ENCODE measurements around the gene RAI14. TPM values are rescaled to one million over a fixed set of nuclear protein-coding genes. Genes with fewer than 3 reads are reported as not detected.
"Not testable (repeated sequence)": the region's sequence is repeated elsewhere in the genome, so short reads cannot be mapped to it uniquely, and the experiment has no call there.

RAI14 gene
- total RNA-seq, 4 donors from 2014 or later, result 26.9 to 40.4 (median 32.1) TPM

GRCh38 chr5:34722183-34722582 lies 66.1 kb downstream of the RAI14 start:
- no peak overlapping the region for H3K4me3 ChIP-seq (ENCODE audit: low read depth, poor library complexity, severe bottlenecking)
- TF ChIP-seq POLR2A (IDR thresholded peaks at IDR 0.05), result no peak
- TF ChIP-seq, protein P1, sequence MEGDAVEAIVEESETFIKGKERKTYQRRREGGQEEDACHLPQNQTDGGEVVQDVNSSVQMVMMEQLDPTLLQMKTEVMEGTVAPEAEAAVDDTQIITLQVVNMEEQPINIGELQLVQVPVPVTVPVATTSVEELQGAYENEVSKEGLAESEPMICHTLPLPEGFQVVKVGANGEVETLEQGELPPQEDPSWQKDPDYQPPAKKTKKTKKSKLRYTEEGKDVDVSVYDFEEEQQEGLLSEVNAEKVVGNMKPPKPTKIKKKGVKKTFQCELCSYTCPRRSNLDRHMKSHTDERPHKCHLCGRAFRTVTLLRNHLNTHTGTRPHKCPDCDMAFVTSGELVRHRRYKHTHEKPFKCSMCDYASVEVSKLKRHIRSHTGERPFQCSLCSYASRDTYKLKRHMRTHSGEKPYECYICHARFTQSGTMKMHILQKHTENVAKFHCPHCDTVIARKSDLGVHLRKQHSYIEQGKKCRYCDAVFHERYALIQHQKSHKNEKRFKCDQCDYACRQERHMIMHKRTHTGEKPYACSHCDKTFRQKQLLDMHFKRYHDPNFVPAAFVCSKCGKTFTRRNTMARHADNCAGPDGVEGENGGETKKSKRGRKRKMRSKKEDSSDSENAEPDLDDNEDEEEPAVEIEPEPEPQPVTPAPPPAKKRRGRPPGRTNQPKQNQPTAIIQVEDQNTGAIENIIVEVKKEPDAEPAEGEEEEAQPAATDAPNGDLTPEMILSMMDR (IDR thresholded peaks at IDR 0.05), result no peak
- WGBS, 2 donors, result 89 to 92% methylated on average over 2 of the region's 2 CpGs
- no peak for DNase-seq (ENCODE audit: low spot score in 2 of 2)
- intact Hi-C loops (cut with DNase I; ENCODE audit: low total_unique reads), result no loop called here

GRCh38 chr5:34724741-34725140 lies 68.6 kb downstream of the RAI14 start:
- no peak overlapping the region for H3K4me3 ChIP-seq (ENCODE audit: low read depth, poor library complexity, severe bottlenecking)
- 93 to 97% methylated on average over 1 of the region's 1 CpG for WGBS, 2 donors
- intact Hi-C loops (cut with DNase I; ENCODE audit: low total_unique reads), result no loop called here
- TF ChIP-seq POLR2A (IDR thresholded peaks at IDR 0.05), result no peak
- TF ChIP-seq, protein P1 (IDR thresholded peaks at IDR 0.05), result no peak
- no peak for DNase-seq (ENCODE audit: low spot score in 2 of 2)

- intact Hi-C loops (cut with DNase I; ENCODE audit: low total_unique reads); H3K4me3 ChIP-seq (ENCODE audit: low read depth, poor library complexity, severe bottlenecking); DNase-seq (ENCODE audit: low spot score in 2 of 2): not testable (repeated sequence)
- WGBS, 2 donors, result 86 to 94% methylated on average over 4 of the region's 4 CpGs
Observed at GRCh38 chr5:34727166-34727749, 71.1 kb downstream of the RAI14 start.

- intact Hi-C loops (cut with DNase I; ENCODE audit: low total_unique reads), result no loop called here
- no peak for DNase-seq (ENCODE audit: low spot score in 2 of 2)
- no peak overlapping the region for H3K4me3 ChIP-seq (ENCODE audit: low read depth, poor library complexity, severe bottlenecking)
- 88 to 91% methylated on average over 4 of the region's 4 CpGs for WGBS, 2 donors
- no peak for TF ChIP-seq POLR2A (IDR thresholded peaks at IDR 0.05)
- TF ChIP-seq, protein P1 (IDR thresholded peaks at IDR 0.05), result no peak
Observed at GRCh38 chr5:34728236-34728635, 72.1 kb downstream of the RAI14 start.

DNA sequence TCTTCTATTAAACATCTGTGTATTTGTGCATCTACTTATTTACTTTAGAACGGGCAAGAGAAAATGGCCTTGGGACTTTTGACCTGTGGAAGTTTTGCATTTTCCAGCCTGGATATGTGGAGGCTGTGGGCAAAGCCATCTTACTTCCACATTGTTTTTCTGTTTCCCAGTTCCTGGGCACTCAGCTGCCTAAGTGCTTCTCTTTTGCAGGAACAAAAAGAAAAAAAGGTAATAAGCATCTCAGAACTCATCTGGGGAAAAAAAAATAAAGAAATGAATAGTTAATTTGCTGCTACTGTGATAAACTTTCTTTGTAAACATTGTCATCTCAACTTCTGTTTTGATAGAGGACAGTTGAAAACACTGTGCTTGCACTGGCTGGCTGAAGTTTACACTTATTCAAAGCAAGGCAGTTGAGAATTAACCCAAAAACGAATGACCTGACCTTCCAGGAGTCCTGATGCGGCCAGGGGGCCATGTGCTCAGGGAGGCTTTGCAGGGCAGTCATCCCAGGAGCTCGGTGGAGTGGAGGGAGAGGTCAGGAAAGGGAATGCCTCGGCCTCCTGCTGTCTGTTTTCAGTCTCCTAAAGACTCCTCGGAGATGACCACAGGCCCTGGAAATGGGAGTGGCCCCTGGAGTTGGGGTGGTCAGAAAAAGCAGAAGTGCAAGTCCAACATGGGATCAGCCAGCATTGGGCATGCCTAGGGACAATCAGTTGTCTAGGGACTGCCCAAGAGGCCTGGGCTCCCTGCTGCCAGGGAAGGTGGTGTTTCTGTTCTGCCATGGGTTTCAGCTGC lies 75.5 kb downstream of the RAI14 start:
- no peak for TF ChIP-seq POLR2A (IDR thresholded peaks at IDR 0.05)
- TF ChIP-seq, protein P1 (IDR thresholded peaks at IDR 0.05), result no peak
- WGBS, 2 donors, result 77 to 84% methylated on average over 6 of the region's 6 CpGs
- DNase-seq (ENCODE audit: low spot score in 2 of 2), result no peak
- H3K4me3 ChIP-seq (ENCODE audit: low read depth, poor library complexity, severe bottlenecking), result no peak overlapping the region
- intact Hi-C loops (cut with DNase I; ENCODE audit: low total_unique reads), result no loop called here

DNA sequence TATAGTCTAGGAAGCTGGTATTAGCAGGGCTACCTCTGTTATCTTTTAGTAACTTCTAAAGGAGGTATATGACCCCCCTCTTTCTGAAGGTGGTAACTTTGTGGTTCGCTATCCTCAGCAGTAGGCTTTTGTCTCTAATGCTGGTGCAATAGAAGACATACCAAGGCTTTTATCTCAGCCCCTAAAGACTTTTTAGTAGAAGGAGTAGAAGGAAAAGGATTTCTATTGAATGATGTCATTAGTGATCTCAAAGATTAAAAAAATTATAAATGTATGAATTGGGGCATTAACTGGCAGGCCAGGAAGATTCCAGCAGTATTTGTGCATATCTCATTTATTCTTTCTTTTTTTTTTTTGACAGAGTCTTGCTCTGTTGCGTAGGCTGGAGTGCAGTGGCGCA lies 78.2 kb downstream of the RAI14 start:
- no peak for DNase-seq (ENCODE audit: low spot score in 2 of 2)
- TF ChIP-seq, protein P1 (IDR thresholded peaks at IDR 0.05), result no peak
- TF ChIP-seq POLR2A (IDR thresholded peaks at IDR 0.05), result no peak
- intact Hi-C loops (cut with DNase I; ENCODE audit: low total_unique reads), result no loop called here
- no peak overlapping the region for H3K4me3 ChIP-seq (ENCODE audit: low read depth, poor library complexity, severe bottlenecking)
- 97% methylated on average over 3 of the region's 3 CpGs for WGBS, 2 donors

All from lower leg skin (tissue), 4 donors.